Astrocyte (in vitro differentiated cells and primary cell): ENCODE data around the gene CNTN1.

ENCODE experiments used
- EZH2 ChIP-seq: IDR thresholded peaks from 2 replicates; pipeline ENCODE4 v1.6.1; 2012; ENCODE audit warnings: mild to moderate bottlenecking, low read length, inconsistent platforms; ENCODE audit not compliant: insufficient read depth
- TF ChIP-seq, protein P1 (sequence below): IDR thresholded peaks from 2 replicates; pipeline ENCODE4 v1.5.1; 2011; ENCODE audit warnings: low read depth, mild to moderate bottlenecking, inconsistent platforms, low read length, moderate library complexity; ENCODE audit not compliant: insufficient read depth

- TF ChIP-seq, protein P1, sequence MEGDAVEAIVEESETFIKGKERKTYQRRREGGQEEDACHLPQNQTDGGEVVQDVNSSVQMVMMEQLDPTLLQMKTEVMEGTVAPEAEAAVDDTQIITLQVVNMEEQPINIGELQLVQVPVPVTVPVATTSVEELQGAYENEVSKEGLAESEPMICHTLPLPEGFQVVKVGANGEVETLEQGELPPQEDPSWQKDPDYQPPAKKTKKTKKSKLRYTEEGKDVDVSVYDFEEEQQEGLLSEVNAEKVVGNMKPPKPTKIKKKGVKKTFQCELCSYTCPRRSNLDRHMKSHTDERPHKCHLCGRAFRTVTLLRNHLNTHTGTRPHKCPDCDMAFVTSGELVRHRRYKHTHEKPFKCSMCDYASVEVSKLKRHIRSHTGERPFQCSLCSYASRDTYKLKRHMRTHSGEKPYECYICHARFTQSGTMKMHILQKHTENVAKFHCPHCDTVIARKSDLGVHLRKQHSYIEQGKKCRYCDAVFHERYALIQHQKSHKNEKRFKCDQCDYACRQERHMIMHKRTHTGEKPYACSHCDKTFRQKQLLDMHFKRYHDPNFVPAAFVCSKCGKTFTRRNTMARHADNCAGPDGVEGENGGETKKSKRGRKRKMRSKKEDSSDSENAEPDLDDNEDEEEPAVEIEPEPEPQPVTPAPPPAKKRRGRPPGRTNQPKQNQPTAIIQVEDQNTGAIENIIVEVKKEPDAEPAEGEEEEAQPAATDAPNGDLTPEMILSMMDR, result no peak
- TF ChIP-seq EZH2, result no peak
These were observed 19.4 kb upstream of the CNTN1 start for GRCh38 chr12:40672741-40673271.
